Mucosa of stomach (tissue), 1 donor: ENCODE results near the gene ODF2.

ENCODE experiments used
- H3K27me3 ChIP-seq: one replicate; pipeline ENCODE4 v1.7.0; 2013; ENCODE audit warnings: mild to moderate bottlenecking, low read length; ENCODE audit not compliant: control insufficient read depth, insufficient read depth
- H3K36me3 ChIP-seq: one replicate; pipeline ENCODE4 v1.7.0; 2013; ENCODE audit warnings: low read length; ENCODE audit not compliant: control insufficient read depth, insufficient read depth
- H3K4me1 ChIP-seq: one replicate; pipeline ENCODE4 v1.7.0; 2013; ENCODE audit warnings: mild to moderate bottlenecking, low read length; ENCODE audit not compliant: control insufficient read depth, insufficient read depth
- H3K4me3 ChIP-seq: one replicate; pipeline ENCODE4 v1.7.0; 2013; ENCODE audit warnings: low read length
- H3K9ac ChIP-seq: one replicate; pipeline ENCODE4 v1.7.0; 2013; ENCODE audit warnings: mild to moderate bottlenecking, low read length, moderate library complexity
- H3K9me3 ChIP-seq: one replicate; pipeline ENCODE4 v1.7.0; 2013; ENCODE audit warnings: mild to moderate bottlenecking, low read length, moderate library complexity; ENCODE audit not compliant: control insufficient read depth
- donor health status: Pancreatic carcinoma.

The ODF2 gene

GRCh38 chr9:128459011-128459410 lies 3.2 kb downstream of the ODF2 start:
- Histone ChIP-seq H3K4me3 (no peak overlapping the region), H3K9me3 (no peaks in the 10 kb centered on the region), H3K4me1 (peaks cover 4% of the 10 kb centered on the region), H3K36me3 (no peaks in the 10 kb centered on the region), H3K27me3 (no peaks in the 10 kb centered on the region), H3K9ac (no peak overlapping the region)

DNA sequence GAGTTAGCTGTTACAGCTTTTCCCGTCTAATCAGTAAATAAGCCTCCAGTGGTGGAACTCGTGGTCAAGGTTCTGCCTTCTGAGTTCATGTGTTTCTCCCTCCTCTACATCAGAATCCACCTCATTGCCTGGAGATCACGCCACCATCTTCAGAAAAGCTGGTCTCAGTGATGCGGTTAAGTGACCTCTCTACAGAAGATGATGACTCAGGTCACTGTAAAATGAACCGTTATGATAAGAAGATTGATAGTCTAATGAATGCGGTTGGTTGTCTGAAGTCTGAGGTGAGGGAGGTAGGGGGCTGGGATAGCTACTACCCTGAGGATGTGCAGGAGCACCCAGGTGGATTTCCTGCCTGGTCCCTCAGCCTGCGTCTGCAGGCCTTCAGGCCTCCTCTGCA lies 13.3 kb downstream of the ODF2 start:
- H3K36me3 ChIP-seq = no peaks in the 10 kb centered on the region
- H3K27me3 ChIP-seq = no peaks in the 10 kb centered on the region

GRCh38 chr9:128470560-128470959 lies 14.8 kb downstream of the ODF2 start:
- Histone ChIP-seq H3K27me3 (no peaks in the 10 kb centered on the region), H3K9ac (no peak overlapping the region), H3K36me3 (no peaks in the 10 kb centered on the region), H3K9me3 (no peaks in the 10 kb centered on the region), H3K4me3 (no peak overlapping the region), H3K4me1 (no peaks in the 10 kb centered on the region)

More for the DNA sequence above, 13.3 kb downstream of the ODF2 start:
- Histone ChIP-seq H3K4me3 (no peak overlapping the region), H3K4me1 (no peaks in the 10 kb centered on the region), H3K9ac (no peak overlapping the region), H3K9me3 (no peaks in the 10 kb centered on the region)

DNA sequence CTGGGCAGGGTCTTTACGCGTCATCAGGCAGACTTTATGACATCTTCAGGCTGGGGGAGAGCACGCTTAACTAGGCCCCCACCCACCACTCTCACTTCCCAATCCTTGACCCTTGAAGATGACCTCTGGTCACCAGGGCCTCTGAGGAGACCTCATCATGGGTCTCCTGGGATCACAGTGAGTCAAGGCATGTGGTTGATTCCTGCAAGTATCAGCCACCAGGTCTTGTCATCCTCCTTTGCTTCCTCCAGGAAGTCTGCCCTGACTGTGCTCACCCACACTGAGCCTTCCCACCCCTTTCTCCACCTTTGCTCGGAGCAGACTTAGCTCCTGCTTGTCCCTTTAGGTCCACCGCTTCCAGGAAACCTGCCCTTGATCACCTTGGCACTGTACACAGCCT lies 17.3 kb downstream of the ODF2 start:
- no peaks in the 10 kb centered on the region for H3K27me3 ChIP-seq
- H3K4me1 ChIP-seq = no peaks in the 10 kb centered on the region
- no peak overlapping the region for H3K9ac ChIP-seq
- no peaks in the 10 kb centered on the region for H3K36me3 ChIP-seq
- no peak overlapping the region for H3K4me3 ChIP-seq
- no peaks in the 10 kb centered on the region for H3K9me3 ChIP-seq

- H3K4me3 ChIP-seq = no peak overlapping the region
- H3K27me3 ChIP-seq = no peaks in the 10 kb centered on the region
- no peaks in the 10 kb centered on the region for H3K4me1 ChIP-seq
- no peaks in the 10 kb centered on the region for H3K36me3 ChIP-seq
- H3K9ac ChIP-seq = no peak overlapping the region
- H3K9me3 ChIP-seq = no peaks in the 10 kb centered on the region
Observed at GRCh38 chr9:128475867-128476266, 20.1 kb downstream of the ODF2 start.

- Histone ChIP-seq H3K9ac (no peak overlapping the region), H3K36me3 (no peaks in the 10 kb centered on the region), H3K9me3 (no peaks in the 10 kb centered on the region), H3K4me1 (no peaks in the 10 kb centered on the region), H3K27me3 (no peaks in the 10 kb centered on the region), H3K4me3 (no peak overlapping the region)
Observed at GRCh38 chr9:128479262-128479661, 23.5 kb downstream of the ODF2 start.

DNA sequence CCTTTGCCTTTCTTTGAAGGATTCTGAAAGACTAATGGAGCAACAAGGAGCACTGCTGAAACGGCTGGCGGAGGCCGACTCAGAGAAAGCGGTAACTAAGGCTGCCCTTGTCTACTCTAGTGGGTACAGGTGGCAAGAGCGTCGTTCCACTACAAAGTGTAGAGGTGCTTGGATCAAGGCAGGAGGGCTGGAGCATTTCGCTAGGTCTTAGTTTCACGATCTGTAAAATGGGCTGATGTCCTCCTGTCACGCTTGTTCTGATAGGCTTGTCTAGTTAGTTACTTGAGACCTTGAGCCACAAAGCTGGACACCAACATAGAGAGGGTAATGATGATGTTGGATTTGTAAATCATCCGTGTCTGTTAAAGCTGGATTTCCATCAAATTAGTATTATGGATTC lies 25.8 kb downstream of the ODF2 start:
- H3K4me3 ChIP-seq = no peak overlapping the region
- H3K4me1 ChIP-seq = no peaks in the 10 kb centered on the region
- no peaks in the 10 kb centered on the region for H3K27me3 ChIP-seq
- no peaks in the 10 kb centered on the region for H3K36me3 ChIP-seq
- no peaks in the 10 kb centered on the region for H3K9me3 ChIP-seq
- no peak overlapping the region for H3K9ac ChIP-seq

- Histone ChIP-seq H3K36me3 (no peaks in the 10 kb centered on the region), H3K4me1 (no peaks in the 10 kb centered on the region), H3K9ac (no peak overlapping the region), H3K4me3 (no peak overlapping the region), H3K27me3 (no peaks in the 10 kb centered on the region), H3K9me3 (no peaks in the 10 kb centered on the region)
Observed at GRCh38 chr9:128482186-128482585, 26.4 kb downstream of the ODF2 start.

DNA sequence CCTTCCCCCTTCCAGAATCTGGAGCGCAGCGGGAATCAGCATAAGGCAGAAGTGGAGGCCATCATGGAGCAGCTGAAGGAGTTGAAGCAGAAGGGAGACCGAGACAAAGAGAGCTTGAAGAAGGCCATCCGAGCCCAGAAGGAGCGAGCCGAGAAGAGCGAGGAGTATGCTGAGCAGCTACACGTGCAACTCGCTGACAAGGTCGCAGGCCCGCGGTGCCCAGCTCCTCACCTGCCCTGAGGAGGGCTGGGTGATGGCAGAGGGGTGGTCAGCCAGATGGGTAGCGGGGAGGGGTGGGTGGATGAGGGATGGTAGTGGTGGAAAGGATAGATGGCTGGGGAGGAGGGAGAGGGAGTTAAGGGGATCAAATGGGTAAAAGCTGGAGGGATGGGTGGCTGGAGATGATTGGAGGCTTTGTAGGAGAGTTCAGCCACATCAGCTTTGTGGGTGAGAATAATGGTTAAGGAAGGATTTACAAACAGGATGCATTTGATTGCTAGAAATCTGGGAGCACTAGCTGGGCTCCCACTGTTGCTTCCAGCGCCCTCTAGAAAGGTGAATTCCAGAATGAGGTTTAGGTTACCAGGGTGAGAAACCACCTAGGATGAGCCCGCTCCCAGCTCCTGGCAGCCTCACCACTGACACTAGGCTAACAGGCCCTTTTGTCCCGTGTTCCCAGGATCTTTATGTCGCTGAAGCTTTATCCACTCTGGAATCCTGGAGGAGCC lies 29.0 kb downstream of the ODF2 start:
- H3K36me3 ChIP-seq = no peaks in the 10 kb centered on the region
- no peaks in the 10 kb centered on the region for H3K27me3 ChIP-seq
- no peak overlapping the region for H3K9ac ChIP-seq
- no peaks in the 10 kb centered on the region for H3K4me1 ChIP-seq
- H3K9me3 ChIP-seq = no peaks in the 10 kb centered on the region
- no peak overlapping the region for H3K4me3 ChIP-seq

- H3K27me3 ChIP-seq = no peaks in the 10 kb centered on the region
- no peaks in the 10 kb centered on the region for H3K4me1 ChIP-seq
- H3K4me3 ChIP-seq = no peak overlapping the region
- no peak overlapping the region for H3K9ac ChIP-seq
- H3K9me3 ChIP-seq = no peaks in the 10 kb centered on the region
- H3K36me3 ChIP-seq = no peaks in the 10 kb centered on the region
Observed at GRCh38 chr9:128485414-128485855, 29.6 kb downstream of the ODF2 start.

- no peaks in the 10 kb centered on the region for H3K27me3 ChIP-seq
- no peaks in the 10 kb centered on the region for H3K36me3 ChIP-seq
- no peak overlapping the region for H3K4me3 ChIP-seq
- H3K4me1 ChIP-seq = no peaks in the 10 kb centered on the region
- no peaks in the 10 kb centered on the region for H3K9me3 ChIP-seq
- H3K9ac ChIP-seq = no peak overlapping the region
Observed at GRCh38 chr9:128486201-128486600, 30.4 kb downstream of the ODF2 start.

DNA sequence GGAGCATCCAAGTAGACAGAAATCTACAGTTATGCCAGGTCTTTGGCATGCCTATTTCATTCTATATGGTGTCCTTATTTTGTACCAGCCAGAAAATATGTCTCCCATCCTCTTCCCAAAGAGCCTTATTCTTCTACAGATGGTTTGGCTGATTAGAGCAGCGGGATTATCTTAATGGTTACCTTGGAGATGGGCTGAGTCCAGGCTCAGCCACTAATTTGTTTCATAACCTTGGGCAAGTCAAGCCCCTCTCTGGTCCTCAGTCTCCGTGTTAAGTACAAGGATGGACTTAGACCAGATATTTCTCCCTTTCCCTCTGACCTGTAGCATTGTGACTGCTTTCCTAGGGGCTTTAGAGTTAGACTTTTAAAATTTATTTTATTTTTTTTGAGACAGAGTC lies 37.6 kb downstream of the ODF2 start:
- H3K9ac ChIP-seq = no peak overlapping the region
- H3K36me3 ChIP-seq = no peaks in the 10 kb centered on the region
- H3K9me3 ChIP-seq = no peaks in the 10 kb centered on the region
- no peak overlapping the region for H3K4me3 ChIP-seq
- no peaks in the 10 kb centered on the region for H3K27me3 ChIP-seq
- H3K4me1 ChIP-seq = no peaks in the 10 kb centered on the region
